ENCODE measurements around the gene LTBP1.
"Not testable (repeated sequence)": the region's sequence is repeated elsewhere in the genome, so short reads cannot be mapped to it uniquely, and the experiment has no call there.

Gene LTBP1

GRCh38 chr2:33029459-33029858, 82.7 kb downstream of the LTBP1 start:
- no peaks in the 10 kb centered on the region for H3K9me3 Mint-ChIP-seq
- no peak for ATAC-seq
- no peak overlapping the region for H3K4me3 Mint-ChIP-seq
- no peaks in the 10 kb centered on the region for H3K36me3 Mint-ChIP-seq
- H3K4me1 Mint-ChIP-seq = no peaks in the 10 kb centered on the region
- peaks cover 1% of the 10 kb centered on the region for H3K27me3 Mint-ChIP-seq
- no peak overlapping the region for H3K27ac Mint-ChIP-seq

- H3K4me1 Mint-ChIP-seq = no peaks in the 10 kb centered on the region
- ATAC-seq = no peak
- H3K9me3 Mint-ChIP-seq = no peaks in the 10 kb centered on the region
- no peak overlapping the region for H3K4me3 Mint-ChIP-seq
- H3K27me3 Mint-ChIP-seq = no peaks in the 10 kb centered on the region
- H3K36me3 Mint-ChIP-seq = no peaks in the 10 kb centered on the region
- H3K27ac Mint-ChIP-seq = no peak overlapping the region
Measured at GRCh38 chr2:33029926-33030325, 83.2 kb downstream of the LTBP1 start.

- Mint-ChIP-seq H3K27ac (no peak overlapping the region), H3K36me3 (no peaks in the 10 kb centered on the region), H3K4me1 (no peaks in the 10 kb centered on the region), H3K9me3 (no peaks in the 10 kb centered on the region), H3K27me3 (no peaks in the 10 kb centered on the region), H3K4me3 (no peak overlapping the region)
- no peak for ATAC-seq
Measured at GRCh38 chr2:33030326-33030725, 83.6 kb downstream of the LTBP1 start.

- H3K27ac Mint-ChIP-seq = no peak overlapping the region
- no peak for ATAC-seq
- no peaks in the 10 kb centered on the region for H3K9me3 Mint-ChIP-seq
- no peaks in the 10 kb centered on the region for H3K4me1 Mint-ChIP-seq
- no peaks in the 10 kb centered on the region for H3K36me3 Mint-ChIP-seq
- no peaks in the 10 kb centered on the region for H3K27me3 Mint-ChIP-seq
- H3K4me3 Mint-ChIP-seq = no peak overlapping the region
Measured at GRCh38 chr2:33032245-33032644, 85.5 kb downstream of the LTBP1 start.

- no peaks in the 10 kb centered on the region for H3K4me1 Mint-ChIP-seq
- no peak overlapping the region for H3K27ac Mint-ChIP-seq
- H3K36me3 Mint-ChIP-seq = no peaks in the 10 kb centered on the region
- ATAC-seq = no peak
- H3K27me3 Mint-ChIP-seq = peaks cover 2% of the 10 kb centered on the region
- H3K4me3 Mint-ChIP-seq = no peak overlapping the region
- H3K9me3 Mint-ChIP-seq = no peaks in the 10 kb centered on the region
Measured at GRCh38 chr2:33033606-33034081, 86.9 kb downstream of the LTBP1 start.

- Mint-ChIP-seq H3K4me3 (no peak overlapping the region), H3K4me1 (no peaks in the 10 kb centered on the region), H3K36me3 (no peaks in the 10 kb centered on the region), H3K27me3 (peaks cover 13% of the 10 kb centered on the region), H3K27ac (no peak overlapping the region), H3K9me3 (no peaks in the 10 kb centered on the region)
- no peak for ATAC-seq
Measured at GRCh38 chr2:33034784-33035183, 88.0 kb downstream of the LTBP1 start.

GRCh38 chr2:33038230-33038629, 91.5 kb downstream of the LTBP1 start:
- no peak for ATAC-seq
- Mint-ChIP-seq H3K27me3 (peaks cover 17% of the 10 kb centered on the region), H3K4me3 (no peak overlapping the region), H3K9me3 (peaks cover 3% of the 10 kb centered on the region), H3K27ac (no peak overlapping the region), H3K36me3 (no peaks in the 10 kb centered on the region), H3K4me1 (no peaks in the 10 kb centered on the region)

GRCh38 chr2:33038799-33039198, 92.0 kb downstream of the LTBP1 start:
- no peaks in the 10 kb centered on the region for H3K36me3 Mint-ChIP-seq
- H3K27ac Mint-ChIP-seq = no peak overlapping the region
- H3K27me3 Mint-ChIP-seq = peaks cover 17% of the 10 kb centered on the region
- peaks cover 3% of the 10 kb centered on the region for H3K9me3 Mint-ChIP-seq
- no peak overlapping the region for H3K4me3 Mint-ChIP-seq
- no peaks in the 10 kb centered on the region for H3K4me1 Mint-ChIP-seq
- ATAC-seq = no peak

GRCh38 chr2:33040541-33040940, 93.8 kb downstream of the LTBP1 start:
- Mint-ChIP-seq H3K36me3 (no peaks in the 10 kb centered on the region), H3K4me3 (no peak overlapping the region), H3K27me3 (peaks cover 17% of the 10 kb centered on the region), H3K9me3 (peaks cover 3% of the 10 kb centered on the region), H3K27ac (no peak overlapping the region), H3K4me1 (no peaks in the 10 kb centered on the region)
- ATAC-seq = peak; percentile 27

- H3K36me3 Mint-ChIP-seq = no peaks in the 10 kb centered on the region
- H3K27ac Mint-ChIP-seq = no peak overlapping the region
- no peaks in the 10 kb centered on the region for H3K4me1 Mint-ChIP-seq
- ATAC-seq = no peak
- peaks cover 33% of the 10 kb centered on the region for H3K27me3 Mint-ChIP-seq
- peaks cover 5% of the 10 kb centered on the region for H3K9me3 Mint-ChIP-seq
- H3K4me3 Mint-ChIP-seq = no peak overlapping the region
Measured at GRCh38 chr2:33042265-33042664, 95.5 kb downstream of the LTBP1 start.

- Mint-ChIP-seq H3K4me3 (no peak overlapping the region), H3K36me3 (no peaks in the 10 kb centered on the region), H3K4me1 (no peaks in the 10 kb centered on the region), H3K27me3 (peaks cover 38% of the 10 kb centered on the region), H3K27ac (no peak overlapping the region), H3K9me3 (peaks cover 5% of the 10 kb centered on the region)
- no peak for ATAC-seq
Measured at GRCh38 chr2:33042819-33043218, 96.1 kb downstream of the LTBP1 start.

GRCh38 chr2:33047939-33048338, 101.2 kb downstream of the LTBP1 start:
- H3K27ac Mint-ChIP-seq = no peak overlapping the region
- peaks cover 3% of the 10 kb centered on the region for H3K9me3 Mint-ChIP-seq
- peaks cover 25% of the 10 kb centered on the region for H3K27me3 Mint-ChIP-seq
- no peaks in the 10 kb centered on the region for H3K36me3 Mint-ChIP-seq
- H3K4me1 Mint-ChIP-seq = no peaks in the 10 kb centered on the region
- ATAC-seq = no peak
- H3K4me3 Mint-ChIP-seq = no peak overlapping the region

GRCh38 chr2:33051586-33052360, 105.0 kb downstream of the LTBP1 start:
- Mint-ChIP-seq H3K36me3 (no peaks in the 10 kb centered on the region), H3K9me3 (no peaks in the 10 kb centered on the region), H3K4me1 (no peaks in the 10 kb centered on the region), H3K4me3 (no peak overlapping the region), H3K27ac (no peak overlapping the region), H3K27me3 (peaks cover 14% of the 10 kb centered on the region)
- ATAC-seq = no peak

GRCh38 chr2:33052361-33052735, 105.6 kb downstream of the LTBP1 start:
- ATAC-seq = no peak
- Mint-ChIP-seq H3K4me1 (no peaks in the 10 kb centered on the region), H3K4me3 (no peak overlapping the region), H3K9me3 (no peaks in the 10 kb centered on the region), H3K27me3 (peaks cover 8% of the 10 kb centered on the region), H3K27ac (no peak overlapping the region), H3K36me3 (no peaks in the 10 kb centered on the region)

- ATAC-seq, H3K4me3 Mint-ChIP-seq, H3K27ac Mint-ChIP-seq, H3K4me1 Mint-ChIP-seq, H3K36me3 Mint-ChIP-seq, H3K9me3 Mint-ChIP-seq, H3K27me3 Mint-ChIP-seq: not testable (repeated sequence)
Measured at GRCh38 chr2:33052795-33053194, 106.0 kb downstream of the LTBP1 start.

GRCh38 chr2:33056170-33056569, 109.4 kb downstream of the LTBP1 start:
- no peak overlapping the region for H3K4me3 Mint-ChIP-seq
- no peaks in the 10 kb centered on the region for H3K4me1 Mint-ChIP-seq
- H3K9me3 Mint-ChIP-seq = no peaks in the 10 kb centered on the region
- no peak overlapping the region for H3K27ac Mint-ChIP-seq
- no peaks in the 10 kb centered on the region for H3K36me3 Mint-ChIP-seq
- no peaks in the 10 kb centered on the region for H3K27me3 Mint-ChIP-seq
- ATAC-seq = no peak

Data from stimulated activated memory B cell treated with anti-CD40 and anti-IgM and Interleukin-4, amounts not matched to agents 10 μg/mL and 1 μg/mL and 100 μg/mL, for 72 hours (primary cell).